Uterus (tissue), 2 donors: Measurements from ENCODE around the gene HSPBP1.
"Not testable (repeated sequence)": the region's sequence is repeated elsewhere in the genome, so short reads cannot be mapped to it uniquely, and the experiment has no call there.

Experiments
- POLR2A ChIP-seq, 2 donors: fragments of 450-650 bp; IDR thresholded peaks; one replicate each; pipeline ENCODE4 v1.6.1; 2016; ENCODE audit warnings: antibody characterized with exemption in 2 of 2, mild to moderate bottlenecking in 1 of 2, moderate library complexity in 1 of 2
- TF ChIP-seq, protein P1 (sequence below), 4 experiments: fragments of 200-600 bp in 2 of 4; fragments of 450-650 bp in 2 of 4; sonication (generic) in 2 of 4; IDR thresholded peaks; one replicate each; pipeline ENCODE4 v1.5.1; 2016 to 2019; ENCODE audit warnings: antibody characterized with exemption in 4 of 4, mild to moderate bottlenecking in 2 of 4, moderate library complexity in 1 of 4

- not testable (repeated sequence) for TF ChIP-seq POLR2A (IDR thresholded peaks at IDR 0.05)
- TF ChIP-seq, protein P1, sequence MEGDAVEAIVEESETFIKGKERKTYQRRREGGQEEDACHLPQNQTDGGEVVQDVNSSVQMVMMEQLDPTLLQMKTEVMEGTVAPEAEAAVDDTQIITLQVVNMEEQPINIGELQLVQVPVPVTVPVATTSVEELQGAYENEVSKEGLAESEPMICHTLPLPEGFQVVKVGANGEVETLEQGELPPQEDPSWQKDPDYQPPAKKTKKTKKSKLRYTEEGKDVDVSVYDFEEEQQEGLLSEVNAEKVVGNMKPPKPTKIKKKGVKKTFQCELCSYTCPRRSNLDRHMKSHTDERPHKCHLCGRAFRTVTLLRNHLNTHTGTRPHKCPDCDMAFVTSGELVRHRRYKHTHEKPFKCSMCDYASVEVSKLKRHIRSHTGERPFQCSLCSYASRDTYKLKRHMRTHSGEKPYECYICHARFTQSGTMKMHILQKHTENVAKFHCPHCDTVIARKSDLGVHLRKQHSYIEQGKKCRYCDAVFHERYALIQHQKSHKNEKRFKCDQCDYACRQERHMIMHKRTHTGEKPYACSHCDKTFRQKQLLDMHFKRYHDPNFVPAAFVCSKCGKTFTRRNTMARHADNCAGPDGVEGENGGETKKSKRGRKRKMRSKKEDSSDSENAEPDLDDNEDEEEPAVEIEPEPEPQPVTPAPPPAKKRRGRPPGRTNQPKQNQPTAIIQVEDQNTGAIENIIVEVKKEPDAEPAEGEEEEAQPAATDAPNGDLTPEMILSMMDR (IDR thresholded peaks at IDR 0.05) = not testable (repeated sequence)
These were observed 55.1 kb downstream of the HSPBP1 start for GRCh38 chr19:55224679-55225414.
